ENCODE data around the gene SCNN1A. TPM values are rescaled to one million over a fixed set of nuclear protein-coding genes. Genes with fewer than 3 reads are reported as not detected.

Gene SCNN1A
- total and polyA plus RNA-seq, 2 of the 13 experiments (the other 11 are each of a cell fraction or from before 2014, with no cell fraction given): 1.5 to 14.6 TPM

- no peaks in the 10 kb centered on the region for H3K9me3 ChIP-seq (ENCODE audit: low read length)
- H4K20me1 ChIP-seq (ENCODE audit: insufficient read depth, low read length): no peaks in the 10 kb centered on the region
- no peak overlapping the region for H3K9ac ChIP-seq (ENCODE audit: insufficient read depth, low read depth, low read length)
- peaks cover 59% of the 10 kb centered on the region for H3K4me1 ChIP-seq (ENCODE audit: insufficient read depth, low read length)
- intact Hi-C loops (cut with micrococcal nuclease; ENCODE audit: unreplicated experiment) (loop anchor here (10.0 kb wide), 1 partner anchor 188 kb away; the partner anchor contains the start of gene GAPDH), in situ Hi-C loops (cut with HindIII; ENCODE audit: extremely low pct_ligation_motif_present, low pct_unique_long_range_greater_than_20kb) (no loop called here)
- ATAC-seq: no peak
- no peak overlapping the region for H2AFZ ChIP-seq (ENCODE audit: low read length)
- peaks cover 6% of the 10 kb centered on the region for H3K79me2 ChIP-seq (ENCODE audit: insufficient read depth, low read length)
- H3K27me3 ChIP-seq (ENCODE audit: control insufficient read depth in 1 of 2, insufficient read depth in 2 of 2, low read length in 2 of 2): no peaks in the 10 kb centered on the region
- WGBS (ENCODE audit: low lambda C conversion rate): 90% methylated on average over 8 of the region's 8 CpGs
- BruUV-seq (replicated peaks): no TSS peak
- H3K27ac ChIP-seq (ENCODE audit: extremely low read length, insufficient read depth, low read length): no peak overlapping the region
- no peak overlapping the region for H3K4me3 ChIP-seq (replicated peaks in 1 of 3; ENCODE audit: insufficient read depth in 1 of 3, low read depth in 2 of 3, low read length in 3 of 3)
- H3K4me2 ChIP-seq (ENCODE audit: low read depth, low read length): no peak overlapping the region
- no peak for DNase-seq (ENCODE audit: low spot score)
- POLR2A ChIA-PET: interaction anchor here (2.0 to 3.9 kb wide), 3 partner anchors 11 to 17 kb away, joined by 13 to 74 read pairs (median 72); no protein-coding TSS in a partner anchor
- FAIRE-seq: no peak
- H3K36me3 ChIP-seq (replicated peaks in 1 of 2; ENCODE audit: control insufficient read depth in 1 of 2, insufficient read depth in 2 of 2, low read length in 2 of 2): no peaks in the 10 kb centered on the region
- CTCF ChIA-PET (ENCODE audit: low intra/inter-chr PET ratio, low total read pairs): no interaction called here
- TF ChIP-seq SIX4 (CRISPR knock-in tag; IDR thresholded peaks at IDR 0.05) (no peak), RFX5 (IDR thresholded peaks at IDR 0.05; ENCODE audit: low read depth, low read length) (no peak), TMF1 (CRISPR knock-in tag; IDR thresholded peaks at IDR 0.05; ENCODE audit: low read depth) (no peak), IKZF4 (CRISPR knock-in tag; IDR thresholded peaks at IDR 0.05; ENCODE audit: borderline replicate concordance, low read depth, not compliant biosample characterization) (no peak), MAZ (IDR thresholded peaks at IDR 0.05; ENCODE audit: borderline replicate concordance, low read depth, low read length) (no peak), MAZ (CRISPR knock-in tag; IDR thresholded peaks at IDR 0.05; ENCODE audit: low read depth) (no peak), ZNF468 (CRISPR knock-in tag; IDR thresholded peaks at IDR 0.05) (no peak), MATR3 (CRISPR knock-in tag; IDR thresholded peaks at IDR 0.05) (no peak), NRL (CRISPR knock-in tag; IDR thresholded peaks at IDR 0.05; ENCODE audit: borderline replicate concordance) (no peak), ZNF30 (CRISPR knock-in tag; IDR thresholded peaks at IDR 0.05) (no peak), ZNF747 (CRISPR knock-in tag; IDR thresholded peaks at IDR 0.05; ENCODE audit: borderline replicate concordance) (no peak), SIN3B (IDR thresholded peaks at IDR 0.05; ENCODE audit: low read length) (no peak), BHLHE40 (IDR thresholded peaks at IDR 0.05; ENCODE audit: low read length) (no peak), PAWR (CRISPR knock-in tag; IDR thresholded peaks at IDR 0.05; ENCODE audit: borderline replicate concordance) (no peak), GATAD1 (CRISPR knock-in tag; IDR thresholded peaks at IDR 0.05) (no peak), ZNF841 (CRISPR knock-in tag; IDR thresholded peaks at IDR 0.05; ENCODE audit: borderline replicate concordance) (no peak), ZNF549 (CRISPR knock-in tag; IDR thresholded peaks at IDR 0.05) (no peak), PAF1 (CRISPR knock-in tag; IDR thresholded peaks at IDR 0.05) (no peak), ZNF251 (CRISPR knock-in tag; IDR thresholded peaks at IDR 0.05) (no peak)
- TF ChIP-seq, protein P1, sequence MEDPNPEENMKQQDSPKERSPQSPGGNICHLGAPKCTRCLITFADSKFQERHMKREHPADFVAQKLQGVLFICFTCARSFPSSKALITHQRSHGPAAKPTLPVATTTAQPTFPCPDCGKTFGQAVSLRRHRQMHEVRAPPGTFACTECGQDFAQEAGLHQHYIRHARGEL (CRISPR knock-in tag; IDR thresholded peaks at IDR 0.05): no peak
These were observed 28.4 kb downstream of the SCNN1A start for GRCh38 chr12:6346942-6347341.

All from HepG2 (cell line).